Spleen (tissue), 11 donors: ENCODE measurements around the gene SP8. TPM values are rescaled to one million over a fixed set of nuclear protein-coding genes. Genes with fewer than 3 reads are reported as not detected.

ENCODE experiments used
- DNase-seq: peaks from one replicate; pipeline ENCODE4 v3.0.0-alpha.2; 2020
- H3K27ac ChIP-seq, 8 donors: fragments of 200-600 bp; sonication (generic) in 7 of 8; 1 replicate in 4 of 8; 2 replicates in 4 of 8; pipeline versions ENCODE4 v1.5.0 to v1.8.0; 2016 to 2021; ENCODE audit warnings: inconsistent platforms in 4 of 8, mild to moderate bottlenecking in 4 of 8, moderate library complexity in 1 of 8
- H3K27me3 ChIP-seq, 7 donors: fragments of 200-600 bp; sonication (generic) in 6 of 7; replicated peaks in 1 of 7; 1 replicate in 4 of 7; 2 replicates in 3 of 7; pipeline versions ENCODE4 v1.5.0 to v1.8.0; 2016 to 2021; ENCODE audit warnings: inconsistent platforms in 3 of 7, mild to moderate bottlenecking in 1 of 7
- H3K36me3 ChIP-seq, 6 donors: fragments of 200-600 bp; sonication (generic) in 5 of 6; 1 replicate in 4 of 6; 2 replicates in 2 of 6; pipeline versions ENCODE4 v1.5.0 to v1.8.0; 2016 to 2021; ENCODE audit warnings: inconsistent platforms in 2 of 6
- H3K4me1 ChIP-seq, 6 donors: fragments of 200-600 bp; sonication (generic) in 5 of 6; 1 replicate in 3 of 6; 2 replicates in 3 of 6; pipeline versions ENCODE4 v1.5.0 to v1.8.0; 2016 to 2021; ENCODE audit warnings: inconsistent platforms in 3 of 6
- H3K4me3 ChIP-seq, 8 donors: fragments of 200-600 bp; sonication (generic) in 7 of 8; 1 replicate in 4 of 8; 2 replicates in 4 of 8; pipeline versions ENCODE4 v1.5.0 to v1.8.0; 2016 to 2021; ENCODE audit warnings: inconsistent platforms in 4 of 8, mild to moderate bottlenecking in 4 of 8, moderate library complexity in 2 of 8
- H3K9me3 ChIP-seq, 8 donors: fragments of 200-600 bp; sonication (generic) in 7 of 8; 1 replicate in 4 of 8; 2 replicates in 4 of 8; pipeline versions ENCODE4 v1.5.0 to v1.8.0; 2016 to 2021; ENCODE audit warnings: inconsistent platforms in 4 of 8
- POLR2A ChIP-seq, 3 donors: fragments of 450-650 bp; IDR thresholded peaks; one replicate each; pipeline ENCODE4 v1.5.1; 2017; ENCODE audit warnings: antibody characterized with exemption in 3 of 3, mild to moderate bottlenecking in 1 of 3
- POLR2AphosphoS5 ChIP-seq, 3 donors: sonication (generic); formaldehyde crosslinking; IDR thresholded peaks; one replicate each; pipeline ENCODE4 v1.5.1; 2017; ENCODE audit warnings: antibody characterized with exemption in 3 of 3
- WGBS, 5 donors: extraction: QIAGEN DNeasy Blood & Tissue Kit in 3 of 5; methylation state at CpG; one replicate each; pipeline versions ENCODE4 v1.1.5 to v1.1.7; 2013 to 2018; 5-methylcytosine and 5-hydroxymethylcytosine counted together
- intact Hi-C: fragments of 100-400 bp; cut with DNase I; formaldehyde crosslinking; loops from one replicate; pipeline ENCODE4 v1.15.0; 2023; ENCODE audit warnings: low total_unique reads
- polyA plus RNA-seq, 3 donors: library from polyadenylated mRNA; stranded (reverse); fragments of 200-250 nt; gene quantifications; one replicate each; pipeline ENCODE4 v1.2.1, GENCODE V29; 2013
- total RNA-seq, 7 donors: library from RNA; depleted of rRNA in 3 of 7; stranded (reverse); fragments of >200 nt in 3 of 7; fragmentation: NEBNext Ultra II Directional in 4 of 7; extraction: Animal tissue kit (Norgen Biotek cat#: 25700) in 4 of 7; gene quantifications; one replicate each; pipeline versions ENCODE4 v1.1.0 to v1.2.1, GENCODE V29; 2016 to 2021
- TF ChIP-seq, protein P1 (sequence below), 11 experiments: fragments of 200-600 bp in 7 of 11; fragments of 450-650 bp in 4 of 11; sonication (generic) in 4 of 11; IDR thresholded peaks in 8 of 11; conservative IDR thresholded peaks in 3 of 11; 1 replicate in 7 of 11; 2 replicates in 4 of 11; pipeline versions ENCODE4 v1.4.0 to v1.8.0; 2016 to 2021; ENCODE audit warnings: antibody characterized with exemption in 11 of 11, inconsistent platforms in 4 of 11, mild to moderate bottlenecking in 1 of 11
- donor health status: healthy with polysubstance abuse.
- donor health status: DM: no; HTN: no; CAD: no; lungs with moderate emphysema.
- donor health status: DM: no; HTN: no; CAD: no.
- donor health status: Bipolar disorder and iron deficiency.
- donor health status: healthy.
- donor health status: DM: no; HTN: no; CAD: no.
- donor health status: DM: yes; HTN: yes; CAD: no.

The SP8 gene
- total and polyA plus RNA-seq, 10 donors: not detected

DNA sequence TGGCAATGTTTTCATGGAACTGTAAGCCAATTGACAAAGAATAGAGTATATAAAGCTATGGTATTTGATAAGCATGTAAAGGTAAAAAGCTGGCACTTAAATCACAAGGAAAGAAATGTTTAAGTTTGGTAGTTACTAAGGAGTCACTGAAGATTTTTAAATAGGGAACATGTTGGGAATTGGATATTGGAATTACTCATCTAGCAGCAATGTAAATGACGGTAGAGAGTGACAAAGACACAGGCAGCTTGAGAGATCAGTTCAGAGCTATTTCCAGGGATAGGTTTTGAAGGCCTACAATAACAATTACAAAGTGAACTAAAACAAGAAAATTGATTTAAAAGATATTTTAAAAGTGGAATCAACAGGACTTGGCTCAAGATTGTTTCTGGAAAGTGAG is 36.8 kb downstream of the SP8 start:
- intact Hi-C loops: no loop called here

DNA sequence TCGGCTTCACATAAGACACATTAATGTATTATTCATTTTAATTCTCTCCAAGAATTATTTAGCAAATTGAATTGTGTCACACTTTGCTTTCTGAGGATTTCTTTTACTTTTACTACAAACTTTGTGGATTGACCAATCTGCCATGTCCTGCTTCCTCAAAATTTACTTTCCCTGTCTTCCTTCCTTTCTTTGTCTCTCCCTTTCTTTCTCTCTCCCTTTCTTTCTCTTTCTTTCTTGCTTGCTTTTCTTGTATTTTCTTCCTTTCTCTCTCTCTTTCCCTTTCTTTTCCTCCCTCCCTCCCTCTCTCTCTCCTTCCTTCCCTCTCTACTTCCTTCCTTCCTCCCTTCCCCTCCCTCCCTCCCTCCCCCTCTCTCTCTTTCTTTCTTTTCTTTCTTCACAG is 37.8 kb downstream of the SP8 start:
- no peak for DNase-seq
- Histone ChIP-seq H3K4me3 (no peak overlapping the region), H3K27ac (no peak overlapping the region)

More for the DNA sequence above, 36.8 kb downstream of the SP8 start:
- Histone ChIP-seq H3K36me3 (no peaks in the 10 kb centered on the region), H3K9me3 (no peaks in the 10 kb centered on the region), H3K4me3 (no peak overlapping the region), H3K27me3 (peaks cover 0 to 15% (median 0%) of the 10 kb centered on the region in 7 donors), H3K4me1 (no peaks in the 10 kb centered on the region), H3K27ac (no peak overlapping the region)
- no peak for TF ChIP-seq POLR2A (IDR thresholded peaks at IDR 0.05)
- TF ChIP-seq POLR2AphosphoS5 (IDR thresholded peaks at IDR 0.05): no peak
- TF ChIP-seq, protein P1, sequence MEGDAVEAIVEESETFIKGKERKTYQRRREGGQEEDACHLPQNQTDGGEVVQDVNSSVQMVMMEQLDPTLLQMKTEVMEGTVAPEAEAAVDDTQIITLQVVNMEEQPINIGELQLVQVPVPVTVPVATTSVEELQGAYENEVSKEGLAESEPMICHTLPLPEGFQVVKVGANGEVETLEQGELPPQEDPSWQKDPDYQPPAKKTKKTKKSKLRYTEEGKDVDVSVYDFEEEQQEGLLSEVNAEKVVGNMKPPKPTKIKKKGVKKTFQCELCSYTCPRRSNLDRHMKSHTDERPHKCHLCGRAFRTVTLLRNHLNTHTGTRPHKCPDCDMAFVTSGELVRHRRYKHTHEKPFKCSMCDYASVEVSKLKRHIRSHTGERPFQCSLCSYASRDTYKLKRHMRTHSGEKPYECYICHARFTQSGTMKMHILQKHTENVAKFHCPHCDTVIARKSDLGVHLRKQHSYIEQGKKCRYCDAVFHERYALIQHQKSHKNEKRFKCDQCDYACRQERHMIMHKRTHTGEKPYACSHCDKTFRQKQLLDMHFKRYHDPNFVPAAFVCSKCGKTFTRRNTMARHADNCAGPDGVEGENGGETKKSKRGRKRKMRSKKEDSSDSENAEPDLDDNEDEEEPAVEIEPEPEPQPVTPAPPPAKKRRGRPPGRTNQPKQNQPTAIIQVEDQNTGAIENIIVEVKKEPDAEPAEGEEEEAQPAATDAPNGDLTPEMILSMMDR (IDR thresholded peaks at IDR 0.05 in 8 of 11, conservative IDR thresholded peaks at IDR 0.05 in 3 of 11): no peak
- DNase-seq: no peak
- 80 to 94% (median 92%) methylated on average over 1 of the region's 1 CpG for WGBS, 5 donors

DNA sequence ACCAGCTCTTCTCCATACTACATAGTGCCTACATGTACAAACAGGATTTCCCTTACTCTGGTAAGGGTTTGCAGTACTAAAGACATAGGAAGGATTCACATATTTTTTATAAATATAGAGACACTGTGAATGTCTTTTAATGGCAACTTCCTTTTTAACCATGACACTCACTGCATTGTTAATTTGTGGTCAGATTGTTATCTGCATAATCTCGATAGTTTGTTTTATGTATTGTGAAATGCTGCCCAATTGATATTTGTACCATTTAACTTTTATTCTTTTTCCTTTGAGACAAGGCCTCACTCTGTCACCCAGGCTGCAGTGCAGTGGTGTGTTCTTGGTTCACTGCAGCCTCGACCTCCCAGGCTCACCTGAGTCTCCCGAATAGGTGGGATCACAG is 39.7 kb downstream of the SP8 start:
- Histone ChIP-seq H3K27ac (no peak overlapping the region), H3K27me3 (peaks cover 0 to 15% (median 0%) of the 10 kb centered on the region in 7 donors), H3K4me3 (no peak overlapping the region), H3K9me3 (no peaks in the 10 kb centered on the region), H3K4me1 (no peaks in the 10 kb centered on the region), H3K36me3 (no peaks in the 10 kb centered on the region)
- DNase-seq: no peak
- intact Hi-C loops: no loop called here
- 51 to 61% (median 60%) methylated on average over 3 of the region's 3 CpGs for WGBS, 5 donors
- TF ChIP-seq, protein P1 (IDR thresholded peaks at IDR 0.05 in 8 of 11, conservative IDR thresholded peaks at IDR 0.05 in 3 of 11): no peak
- TF ChIP-seq POLR2A (IDR thresholded peaks at IDR 0.05) (no peak), POLR2AphosphoS5 (IDR thresholded peaks at IDR 0.05) (no peak)

More for the DNA sequence above, 37.8 kb downstream of the SP8 start:
- Histone ChIP-seq H3K27me3 (peaks cover 0 to 15% (median 0%) of the 10 kb centered on the region in 7 donors), H3K4me1 (no peaks in the 10 kb centered on the region), H3K36me3 (no peaks in the 10 kb centered on the region), H3K9me3 (no peaks in the 10 kb centered on the region)
- TF ChIP-seq POLR2A (IDR thresholded peaks at IDR 0.05): no peak
- TF ChIP-seq, protein P1 (IDR thresholded peaks at IDR 0.05 in 8 of 11, conservative IDR thresholded peaks at IDR 0.05 in 3 of 11): no peak
- TF ChIP-seq POLR2AphosphoS5 (IDR thresholded peaks at IDR 0.05): no peak
- WGBS, 5 donors: 87 to 100% (median 94%) methylated on average over 1 of the region's 1 CpG
- intact Hi-C loops: no loop called here

DNA sequence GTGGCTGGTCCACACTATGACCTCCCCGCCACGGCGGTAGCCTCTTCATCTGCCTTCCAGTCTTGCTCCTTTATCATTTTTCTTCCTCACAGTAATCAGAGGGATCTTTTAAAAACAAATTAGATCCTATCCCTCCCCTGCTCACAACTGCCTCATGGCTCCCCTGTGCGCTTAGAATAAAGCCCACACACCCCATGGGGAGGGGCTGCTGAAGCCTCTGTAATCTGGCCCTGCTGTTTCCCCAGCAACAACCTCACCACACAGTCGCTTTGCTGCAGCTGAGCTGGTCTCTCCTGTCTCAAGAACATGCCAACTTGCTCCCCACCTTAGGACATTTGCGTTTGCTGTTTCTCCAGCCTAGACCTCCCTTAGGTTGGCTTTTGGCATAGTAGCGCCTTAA is 41.0 kb downstream of the SP8 start:
- Histone ChIP-seq H3K4me3 (no peak overlapping the region), H3K4me1 (no peaks in the 10 kb centered on the region), H3K36me3 (no peaks in the 10 kb centered on the region), H3K27ac (no peak overlapping the region), H3K27me3 (peaks cover 0 to 9% (median 0%) of the 10 kb centered on the region in 7 donors), H3K9me3 (no peaks in the 10 kb centered on the region)
- intact Hi-C loops: no loop called here
- DNase-seq: no peak
- no peak for TF ChIP-seq POLR2A (IDR thresholded peaks at IDR 0.05)
- TF ChIP-seq, protein P1 (IDR thresholded peaks at IDR 0.05 in 8 of 11, conservative IDR thresholded peaks at IDR 0.05 in 3 of 11): no peak
- no peak for TF ChIP-seq POLR2AphosphoS5 (IDR thresholded peaks at IDR 0.05)
- WGBS, 5 donors: 81 to 88% (median 85%) methylated on average over 7 of the region's 7 CpGs
